HG02885 (cell line): ENCODE measurements around the gene PCSK5.

Experiments
- ATAC-seq: cut with Tn5 transposase; IDR thresholded peaks from one replicate; pipeline ENCODE4 v1.9.1; 2021; ENCODE audit warnings: mild to moderate bottlenecking; ENCODE audit not compliant: unreplicated experiment, poor library complexity

PCSK5 gene

GRCh38 chr9:76216161-76216649 is 325.7 kb downstream of the PCSK5 start:
- no peak for ATAC-seq

- ATAC-seq: no peak
These were observed 327.8 kb downstream of the PCSK5 start for GRCh38 chr9:76218117-76218885.

- ATAC-seq: no peak
These were observed 328.5 kb downstream of the PCSK5 start for GRCh38 chr9:76218886-76219445.

- ATAC-seq: no peak
These were observed 329.2 kb downstream of the PCSK5 start for GRCh38 chr9:76219560-76220151.

GRCh38 chr9:76221423-76221822 is 330.9 kb downstream of the PCSK5 start:
- no peak for ATAC-seq

- ATAC-seq: no peak
These were observed 333.4 kb downstream of the PCSK5 start for GRCh38 chr9:76223749-76224340.

GRCh38 chr9:76227156-76227555 is 336.7 kb downstream of the PCSK5 start:
- no peak for ATAC-seq

- ATAC-seq: no peak
These were observed 340.5 kb downstream of the PCSK5 start for GRCh38 chr9:76231001-76231400.

- ATAC-seq: no peak
These were observed 342.5 kb downstream of the PCSK5 start for GRCh38 chr9:76232861-76233489.

- no peak for ATAC-seq
These were observed 350.1 kb downstream of the PCSK5 start for GRCh38 chr9:76240578-76240977.

- no peak for ATAC-seq
These were observed 355.0 kb downstream of the PCSK5 start for GRCh38 chr9:76245518-76245917.

GRCh38 chr9:76246680-76247079 is 356.2 kb downstream of the PCSK5 start:
- no peak for ATAC-seq

GRCh38 chr9:76247426-76247825 is 357.0 kb downstream of the PCSK5 start:
- ATAC-seq: no peak

- no peak for ATAC-seq
These were observed 358.8 kb downstream of the PCSK5 start for GRCh38 chr9:76249309-76249708.

GRCh38 chr9:76255781-76256455 is 365.4 kb downstream of the PCSK5 start:
- no peak for ATAC-seq

- ATAC-seq: no peak
These were observed 366.8 kb downstream of the PCSK5 start for GRCh38 chr9:76257311-76257710.

- no peak for ATAC-seq
These were observed 376.3 kb downstream of the PCSK5 start for GRCh38 chr9:76266649-76267283.

GRCh38 chr9:76267284-76267652 is 376.8 kb downstream of the PCSK5 start:
- ATAC-seq: no peak

GRCh38 chr9:76269789-76270188 is 379.3 kb downstream of the PCSK5 start:
- no peak for ATAC-seq

- no peak for ATAC-seq
These were observed 381.3 kb downstream of the PCSK5 start for GRCh38 chr9:76271755-76272154.
